H7 (cell line): ENCODE measurements around the gene PKP4. TPM values are rescaled to one million over a fixed set of nuclear protein-coding genes. Genes with fewer than 3 reads are reported as not detected.

ENCODE experiments used
- DNase-seq: peaks from one replicate; pipeline ENCODE4 v3.0.0; 2012
- H3K27me3 ChIP-seq: 2 replicates; pipeline ENCODE4 v1.6.0; 2011; ENCODE audit warnings: mild to moderate bottlenecking, low read length; ENCODE audit not compliant: control insufficient read depth, insufficient read depth
- H3K36me3 ChIP-seq: replicated peaks from 2 replicates; pipeline ENCODE4 v1.5.1; 2011; ENCODE audit warnings: low read length; ENCODE audit not compliant: control insufficient read depth, insufficient read depth
- H3K4me3 ChIP-seq: 2 replicates; pipeline ENCODE4 v1.5.1; 2011; ENCODE audit warnings: low read depth, mild to moderate bottlenecking, control low read depth, low read length, moderate library complexity; ENCODE audit not compliant: insufficient read depth
- total RNA-seq: library from RNA; depleted of rRNA; stranded (reverse); fragments of >200 nt; shearing (Covaris generic); gene quantifications from 2 replicates; pipeline ENCODE4 v1.2.3, GENCODE V29; 2014

The PKP4 gene
- total RNA-seq, 1 experiment from 2014 or later = 65.8 TPM

GRCh38 chr2:158499383-158499782, 42.6 kb downstream of the PKP4 start:
- H3K36me3 ChIP-seq = no peaks in the 10 kb centered on the region
- no peak for DNase-seq
- H3K4me3 ChIP-seq = no peak overlapping the region
- H3K27me3 ChIP-seq = no peaks in the 10 kb centered on the region

- Histone ChIP-seq H3K4me3 (no peak overlapping the region), H3K36me3 (no peaks in the 10 kb centered on the region), H3K27me3 (no peaks in the 10 kb centered on the region)
- DNase-seq = no peak
These were observed 43.6 kb downstream of the PKP4 start for GRCh38 chr2:158500333-158500732.

- no peak overlapping the region for H3K4me3 ChIP-seq
- no peaks in the 10 kb centered on the region for H3K27me3 ChIP-seq
- no peak for DNase-seq
- H3K36me3 ChIP-seq = no peaks in the 10 kb centered on the region
These were observed 44.5 kb downstream of the PKP4 start for GRCh38 chr2:158501301-158501700.

- Histone ChIP-seq H3K4me3 (no peak overlapping the region), H3K36me3 (no peaks in the 10 kb centered on the region), H3K27me3 (no peaks in the 10 kb centered on the region)
- no peak for DNase-seq
These were observed 46.2 kb downstream of the PKP4 start for GRCh38 chr2:158502974-158503373.

GRCh38 chr2:158504088-158504487, 47.3 kb downstream of the PKP4 start:
- DNase-seq = no peak
- Histone ChIP-seq H3K27me3 (no peaks in the 10 kb centered on the region), H3K4me3 (no peak overlapping the region), H3K36me3 (no peaks in the 10 kb centered on the region)

- H3K4me3 ChIP-seq = no peak overlapping the region
- DNase-seq = no peak
These were observed 48.7 kb downstream of the PKP4 start for GRCh38 chr2:158505448-158505934.

GRCh38 chr2:158507141-158507540, 50.4 kb downstream of the PKP4 start:
- DNase-seq = no peak
- no peaks in the 10 kb centered on the region for H3K36me3 ChIP-seq
- no peak overlapping the region for H3K4me3 ChIP-seq
- H3K27me3 ChIP-seq = no peaks in the 10 kb centered on the region

More at GRCh38 chr2:158505448-158505934, 48.7 kb downstream of the PKP4 start:
- H3K27me3 ChIP-seq = no peaks in the 10 kb centered on the region
- H3K36me3 ChIP-seq = no peaks in the 10 kb centered on the region

GRCh38 chr2:158507679-158508078, 50.9 kb downstream of the PKP4 start:
- no peak for DNase-seq
- no peaks in the 10 kb centered on the region for H3K27me3 ChIP-seq
- H3K36me3 ChIP-seq = no peaks in the 10 kb centered on the region
- H3K4me3 ChIP-seq = no peak overlapping the region

- Histone ChIP-seq H3K36me3 (no peaks in the 10 kb centered on the region), H3K4me3 (no peak overlapping the region), H3K27me3 (no peaks in the 10 kb centered on the region)
- DNase-seq = no peak
These were observed 53.4 kb downstream of the PKP4 start for GRCh38 chr2:158509928-158510797.

GRCh38 chr2:158510887-158511286, 54.1 kb downstream of the PKP4 start:
- DNase-seq = no peak
- H3K4me3 ChIP-seq = no peak overlapping the region
- H3K27me3 ChIP-seq = no peaks in the 10 kb centered on the region
- H3K36me3 ChIP-seq = no peaks in the 10 kb centered on the region

- H3K27me3 ChIP-seq = no peaks in the 10 kb centered on the region
- H3K36me3 ChIP-seq = no peaks in the 10 kb centered on the region
- no peak for DNase-seq
- H3K4me3 ChIP-seq = no peak overlapping the region
These were observed 55.0 kb downstream of the PKP4 start for GRCh38 chr2:158511706-158512105.

- no peaks in the 10 kb centered on the region for H3K36me3 ChIP-seq
- H3K4me3 ChIP-seq = no peak overlapping the region
- no peaks in the 10 kb centered on the region for H3K27me3 ChIP-seq
- no peak for DNase-seq
These were observed 55.6 kb downstream of the PKP4 start for GRCh38 chr2:158512323-158512722.

- H3K36me3 ChIP-seq = no peaks in the 10 kb centered on the region
- H3K27me3 ChIP-seq = no peaks in the 10 kb centered on the region
- DNase-seq = no peak
- H3K4me3 ChIP-seq = no peak overlapping the region
These were observed 57.1 kb downstream of the PKP4 start for GRCh38 chr2:158513841-158514240.

GRCh38 chr2:158518084-158518483, 61.3 kb downstream of the PKP4 start:
- no peak for DNase-seq

GRCh38 chr2:158519481-158519880, 62.7 kb downstream of the PKP4 start:
- DNase-seq = no peak
- Histone ChIP-seq H3K27me3 (no peaks in the 10 kb centered on the region), H3K4me3 (no peak overlapping the region), H3K36me3 (no peaks in the 10 kb centered on the region)

More at GRCh38 chr2:158518084-158518483, 61.3 kb downstream of the PKP4 start:
- H3K4me3 ChIP-seq = no peak overlapping the region
- no peaks in the 10 kb centered on the region for H3K27me3 ChIP-seq
- no peaks in the 10 kb centered on the region for H3K36me3 ChIP-seq
